HG03442 (cell line): ENCODE data around the gene EFNA1.

Source experiments
- ATAC-seq: cut with Tn5 transposase; IDR thresholded peaks from one replicate; pipeline ENCODE4 v1.9.1; 2021; ENCODE audit warnings: mild to moderate bottlenecking, moderate library complexity; ENCODE audit not compliant: unreplicated experiment

Gene EFNA1

GRCh38 chr1:155127105-155127966 lies at the start of gene EFNA1:
Gene EFNA1 (plus strand): TSS chr1:155127876. CDS start chr1:155127978, 102 bp downstream.
- no peak for ATAC-seq

GRCh38 chr1:155078469-155079209 lies 49.0 kb upstream of the EFNA1 start, which contains the start of gene EFNA3:
Gene EFNA3 (plus strand): TSS chr1:155078837. CDS start chr1:155078942, 105 bp downstream.
- no peak for ATAC-seq

- no peak for ATAC-seq
These were observed 48.5 kb upstream of the EFNA1 start for GRCh38 chr1:155079210-155079486.

GRCh38 chr1:155079487-155080311 lies 48.0 kb upstream of the EFNA1 start:
- ATAC-seq, result no peak

- no peak for ATAC-seq
These were observed 47.1 kb upstream of the EFNA1 start for GRCh38 chr1:155080312-155081228.

- ATAC-seq, result no peak
These were observed 46.0 kb upstream of the EFNA1 start for GRCh38 chr1:155081472-155082300.

GRCh38 chr1:155082301-155083051 lies 45.2 kb upstream of the EFNA1 start:
- no peak for ATAC-seq

- ATAC-seq, result no peak
These were observed 44.6 kb upstream of the EFNA1 start for GRCh38 chr1:155083052-155083541.

- no peak for ATAC-seq
These were observed 43.6 kb upstream of the EFNA1 start for GRCh38 chr1:155083865-155084721.

- peak; percentile 64 for ATAC-seq
These were observed 42.8 kb upstream of the EFNA1 start for GRCh38 chr1:155084722-155085503.

- no peak for ATAC-seq
These were observed 42.1 kb upstream of the EFNA1 start for GRCh38 chr1:155085504-155086127.

- ATAC-seq, result no peak
These were observed 41.4 kb upstream of the EFNA1 start for GRCh38 chr1:155086128-155086741.

GRCh38 chr1:155086856-155087535 lies 40.7 kb upstream of the EFNA1 start:
- no peak for ATAC-seq

GRCh38 chr1:155091071-155092051 lies 36.3 kb upstream of the EFNA1 start:
- ATAC-seq, result no peak
